Activated effector memory CD4-positive, alpha-beta T cell treated with Interleukin-2 at 50 U/mL for 16 hours (primary cell): ENCODE measurements around the gene RBM25.

Source experiments
- DNase-seq: peaks from one replicate; pipeline ENCODE4 v3.0.0-alpha.2; 2020

RBM25 gene

DNA sequence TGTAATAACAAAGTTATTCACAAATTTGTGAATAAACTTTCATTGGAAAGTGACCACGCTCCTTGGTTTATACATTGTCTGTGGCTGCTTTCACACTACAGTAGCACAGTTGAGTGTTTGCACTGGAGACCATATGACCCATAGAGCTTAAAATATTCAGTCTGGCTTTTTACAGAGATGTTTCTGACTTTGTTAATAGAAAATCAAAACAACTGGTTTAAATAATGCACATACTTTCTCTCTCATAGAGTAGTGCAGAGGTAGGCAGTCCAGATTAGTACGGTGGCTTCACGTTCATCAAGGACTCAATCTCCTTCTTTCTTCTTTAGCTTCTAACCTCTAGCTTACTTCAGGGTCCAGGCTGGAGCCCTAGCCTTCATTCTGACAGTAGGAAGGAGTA is 114.2 kb downstream of the RBM25 start:
- no peak for DNase-seq

DNA sequence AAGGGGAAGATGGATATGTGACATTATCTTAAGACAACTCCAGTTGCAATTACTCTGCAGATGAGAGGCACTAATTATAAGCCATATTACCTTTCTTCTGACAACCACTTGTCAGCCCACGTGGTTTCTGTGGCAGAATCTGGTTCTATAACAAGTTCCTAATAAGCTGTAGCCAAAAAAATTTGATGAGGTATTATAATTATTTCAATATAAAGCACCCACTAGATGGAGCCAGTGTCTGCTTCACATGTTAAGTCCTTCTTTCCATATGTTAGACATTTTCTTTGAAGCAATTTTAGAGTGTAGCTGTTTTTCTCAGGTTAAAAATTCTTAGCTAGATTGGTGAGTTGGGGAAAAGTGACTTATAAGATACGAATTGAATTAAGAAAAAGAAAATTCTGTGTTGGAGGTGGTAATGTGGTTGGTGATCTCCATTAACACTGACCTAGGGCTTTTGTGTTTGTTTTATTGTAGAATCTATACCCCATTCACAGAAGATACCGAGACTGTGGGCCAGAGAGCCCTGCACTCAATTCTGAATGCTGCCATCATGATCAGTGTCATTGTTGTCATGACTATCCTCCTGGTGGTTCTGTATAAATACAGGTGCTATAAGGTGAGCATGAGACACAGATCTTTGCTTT is 114.9 kb downstream of the RBM25 start:
- DNase-seq = no peak
